Retinal pigment epithelial cell (primary cell): Measurements from ENCODE around the gene ITPKB.
"Not testable (repeated sequence)": the region's sequence is repeated elsewhere in the genome, so short reads cannot be mapped to it uniquely, and the experiment has no call there.

Experiments
- DNase-seq: peaks from one replicate; pipeline ENCODE4 v3.0.0-alpha.2; 2010; ENCODE audit warnings: low read depth
- H3K4me3 ChIP-seq: 2 replicates; pipeline ENCODE4 v1.5.1; 2011; ENCODE audit warnings: mild to moderate bottlenecking, low read length, control low read depth, moderate library complexity
- TF ChIP-seq, protein P1 (sequence below): conservative IDR thresholded peaks from 2 replicates; pipeline ENCODE4 v1.5.1; 2011; ENCODE audit warnings: low read depth, low read length, control low read depth, inconsistent platforms

Gene ITPKB

DNA sequence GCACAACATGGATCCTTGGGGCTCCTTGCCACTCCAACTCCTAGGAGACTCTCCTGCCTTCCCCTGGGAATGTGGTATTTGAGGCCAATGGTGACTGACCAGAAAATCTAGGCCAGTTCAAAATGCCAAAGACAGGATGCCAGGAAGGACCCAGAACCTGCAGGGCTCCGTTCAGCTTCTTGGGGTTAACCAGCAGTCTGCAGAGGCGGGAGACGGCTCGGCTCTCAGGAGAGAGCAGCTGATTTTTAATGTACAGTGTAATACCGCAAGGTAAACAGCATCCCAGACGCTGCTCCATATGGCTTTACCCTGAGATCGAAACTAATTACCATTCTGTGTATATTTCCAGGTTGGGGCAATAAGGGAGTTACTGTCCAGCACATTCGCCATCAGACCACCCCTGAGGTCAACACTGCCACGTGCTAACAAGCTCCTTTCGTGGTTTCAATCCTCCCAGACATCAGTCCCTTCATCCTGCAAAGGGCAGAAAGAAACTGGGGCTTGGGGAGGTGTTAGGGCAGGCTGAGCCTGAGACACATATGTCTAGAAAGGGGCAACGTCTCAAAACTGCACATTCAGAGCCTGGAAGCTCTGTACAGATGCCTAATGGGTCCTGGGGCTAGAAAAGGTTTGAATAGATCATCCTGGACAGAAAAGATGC, 16.7 kb downstream of the ITPKB start:
- TF ChIP-seq, protein P1, sequence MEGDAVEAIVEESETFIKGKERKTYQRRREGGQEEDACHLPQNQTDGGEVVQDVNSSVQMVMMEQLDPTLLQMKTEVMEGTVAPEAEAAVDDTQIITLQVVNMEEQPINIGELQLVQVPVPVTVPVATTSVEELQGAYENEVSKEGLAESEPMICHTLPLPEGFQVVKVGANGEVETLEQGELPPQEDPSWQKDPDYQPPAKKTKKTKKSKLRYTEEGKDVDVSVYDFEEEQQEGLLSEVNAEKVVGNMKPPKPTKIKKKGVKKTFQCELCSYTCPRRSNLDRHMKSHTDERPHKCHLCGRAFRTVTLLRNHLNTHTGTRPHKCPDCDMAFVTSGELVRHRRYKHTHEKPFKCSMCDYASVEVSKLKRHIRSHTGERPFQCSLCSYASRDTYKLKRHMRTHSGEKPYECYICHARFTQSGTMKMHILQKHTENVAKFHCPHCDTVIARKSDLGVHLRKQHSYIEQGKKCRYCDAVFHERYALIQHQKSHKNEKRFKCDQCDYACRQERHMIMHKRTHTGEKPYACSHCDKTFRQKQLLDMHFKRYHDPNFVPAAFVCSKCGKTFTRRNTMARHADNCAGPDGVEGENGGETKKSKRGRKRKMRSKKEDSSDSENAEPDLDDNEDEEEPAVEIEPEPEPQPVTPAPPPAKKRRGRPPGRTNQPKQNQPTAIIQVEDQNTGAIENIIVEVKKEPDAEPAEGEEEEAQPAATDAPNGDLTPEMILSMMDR, result no peak
- DNase-seq, result no peak
- H3K4me3 ChIP-seq, result no peak overlapping the region

DNA sequence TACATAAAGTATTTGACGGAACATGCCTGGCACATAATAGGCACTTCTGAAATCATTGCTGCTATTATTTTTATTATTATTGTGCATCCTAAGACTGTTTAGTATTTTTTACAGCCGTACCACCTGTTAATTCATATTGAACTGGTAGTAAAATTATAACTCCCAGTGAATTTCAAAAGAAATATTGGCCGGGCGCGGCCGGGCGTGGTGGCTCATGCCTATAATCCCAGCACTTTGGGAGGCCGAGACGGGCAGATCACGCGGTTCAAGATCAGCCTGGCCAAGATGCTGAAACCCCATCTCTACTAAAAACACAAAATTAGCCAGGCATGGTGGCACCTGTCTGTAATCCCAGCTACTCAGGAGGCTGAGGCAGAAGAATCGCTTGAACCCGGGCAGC, 18.5 kb downstream of the ITPKB start:
- H3K4me3 ChIP-seq, DNase-seq: not testable (repeated sequence)

DNA sequence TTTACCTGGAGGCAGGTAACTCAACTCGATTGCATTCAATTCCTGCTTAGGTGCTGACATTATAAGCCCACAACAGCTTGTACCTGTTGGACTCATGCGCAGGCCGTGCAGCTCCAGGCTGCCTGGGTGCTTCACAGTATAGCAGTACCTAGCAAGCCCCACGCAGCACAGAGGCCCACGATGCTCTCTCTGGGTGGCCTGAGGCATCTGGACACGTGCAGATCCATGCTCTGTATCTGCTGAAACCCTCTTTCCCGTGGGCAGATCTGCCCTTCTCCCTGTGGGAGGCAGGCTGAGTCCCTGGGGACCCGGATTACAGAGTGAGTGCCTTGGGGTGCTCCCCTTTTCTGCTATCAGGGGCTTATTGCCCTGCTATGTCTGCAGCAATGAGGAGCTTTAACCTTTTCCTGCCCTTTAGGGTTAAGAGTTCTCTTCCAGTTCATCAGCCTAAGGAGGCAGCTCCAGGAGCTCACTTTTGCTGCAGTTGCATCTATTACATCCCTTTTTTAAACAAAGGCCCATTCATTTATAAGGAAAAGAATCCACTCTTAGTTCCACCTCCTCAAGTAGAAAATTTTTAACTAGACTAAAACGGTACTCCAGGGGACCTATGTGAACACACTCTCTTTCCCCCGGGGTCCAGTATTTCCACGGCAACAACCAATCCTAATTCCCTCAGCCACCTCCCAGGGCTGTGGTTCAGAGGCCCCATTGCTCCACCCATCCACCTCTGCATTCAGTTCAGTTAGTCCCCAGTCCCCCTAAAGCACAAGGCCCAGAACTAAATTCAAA, 19.3 kb downstream of the ITPKB start:
- DNase-seq, result no peak
- H3K4me3 ChIP-seq, result no peak overlapping the region
- TF ChIP-seq, protein P1, result no peak

DNA sequence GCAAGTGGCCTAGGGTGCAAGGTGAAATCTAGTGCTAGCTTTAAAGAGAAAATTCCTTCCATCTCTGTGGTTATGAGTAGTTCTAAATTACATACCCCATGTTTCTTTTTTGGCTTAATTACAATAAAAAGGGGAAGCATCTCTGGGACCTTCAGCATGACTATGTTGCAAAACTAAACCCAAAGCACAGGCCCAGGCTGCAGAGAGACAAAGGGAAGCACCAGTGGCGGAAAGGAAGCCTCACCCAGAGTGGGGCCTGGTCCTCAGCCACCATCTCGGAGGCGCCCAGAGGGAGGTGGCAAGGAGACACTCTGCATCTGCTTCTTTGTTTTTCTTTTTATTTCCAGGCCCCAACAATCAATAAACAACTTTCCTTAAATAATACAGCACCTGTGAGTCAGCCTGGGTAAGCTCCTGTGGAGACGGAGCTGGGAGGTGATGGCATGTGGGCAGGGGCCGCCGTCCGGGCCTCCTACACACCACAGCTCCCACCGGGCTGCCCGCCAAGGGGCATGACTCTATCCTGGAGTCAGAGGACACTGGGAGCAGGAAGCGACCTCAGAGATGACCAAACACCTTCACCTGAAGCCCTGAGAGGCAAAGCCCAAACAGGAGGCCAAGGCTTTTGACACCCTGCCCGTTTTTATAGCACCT, 21.7 kb downstream of the ITPKB start:
- TF ChIP-seq, protein P1, result no peak
- DNase-seq, result no peak
- no peak overlapping the region for H3K4me3 ChIP-seq

DNA sequence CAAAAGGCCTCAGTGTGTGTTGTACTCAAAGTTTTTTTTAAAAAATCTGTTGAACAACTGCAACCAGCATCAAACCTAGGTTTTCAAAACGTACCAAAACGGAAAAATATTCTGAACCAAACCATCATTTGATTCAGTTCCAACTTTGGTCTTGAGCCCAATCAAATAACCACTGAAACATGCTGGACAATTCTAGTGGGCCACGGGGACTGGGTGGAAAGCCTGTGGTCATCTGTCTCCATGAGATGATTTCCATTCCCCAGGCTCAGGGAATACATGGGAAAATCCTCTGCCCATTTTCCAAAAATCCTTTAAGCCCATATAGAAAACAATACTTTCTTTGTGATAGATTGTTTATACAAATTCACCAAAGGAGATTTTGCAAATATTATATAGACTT, 22.5 kb downstream of the ITPKB start:
- TF ChIP-seq, protein P1, result no peak
- H3K4me3 ChIP-seq, result no peak overlapping the region
- no peak for DNase-seq

DNA sequence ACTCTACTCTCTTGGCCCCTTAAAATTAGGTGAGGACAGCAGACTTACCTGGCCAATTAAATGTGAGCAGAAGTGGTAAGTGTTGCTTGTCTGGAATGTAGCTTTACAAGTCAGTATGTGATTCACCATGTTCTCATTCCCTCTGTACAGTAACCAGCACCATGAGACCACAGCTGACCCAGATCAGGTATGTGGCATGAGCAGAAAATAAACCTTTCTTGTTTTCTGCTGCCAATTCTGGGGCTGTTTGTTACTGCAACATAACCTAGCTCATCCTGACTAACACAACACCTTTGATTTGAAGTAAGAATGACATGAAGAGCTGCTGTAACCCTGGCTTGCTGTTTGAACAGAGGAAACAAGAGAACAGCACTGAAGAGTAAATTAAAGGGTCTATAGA, 24.9 kb downstream of the ITPKB start:
- TF ChIP-seq, protein P1, result no peak
- H3K4me3 ChIP-seq, result no peak overlapping the region
- no peak for DNase-seq

DNA sequence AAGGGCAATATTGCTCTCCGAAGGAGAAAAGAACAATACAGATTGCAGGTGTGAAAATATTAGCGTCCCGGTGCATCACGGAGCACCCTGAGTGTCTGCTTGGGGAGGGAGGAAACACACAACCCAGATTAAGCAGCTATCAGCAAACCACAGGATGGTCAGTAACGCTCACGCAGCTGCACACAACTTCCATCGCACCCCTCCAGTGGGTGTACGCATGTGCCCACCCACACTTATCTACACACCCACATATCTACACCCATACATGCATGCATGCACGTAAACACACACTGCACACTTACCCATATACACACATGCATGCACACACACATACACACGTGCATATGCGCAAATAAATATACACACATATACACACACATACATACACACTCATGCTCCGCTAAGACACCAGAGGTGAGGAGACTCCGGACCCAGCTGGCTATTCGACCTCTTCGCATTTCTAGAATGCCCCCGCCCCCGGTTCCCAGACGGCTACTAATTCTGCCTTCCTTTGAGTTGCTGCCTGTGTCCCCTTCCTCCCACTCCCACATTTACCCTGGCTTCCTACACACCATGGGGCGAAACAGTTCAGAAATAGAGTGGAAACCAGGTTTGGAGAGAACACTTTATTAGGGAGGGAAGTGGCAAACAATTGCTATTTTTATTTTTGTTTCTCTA, 26.2 kb downstream of the ITPKB start:
- H3K4me3 ChIP-seq, result no peak overlapping the region
- TF ChIP-seq, protein P1, result no peak
- no peak for DNase-seq
